Measurements from ENCODE around the gene GSC. TPM values are rescaled to one million over a fixed set of nuclear protein-coding genes. Genes with fewer than 3 reads are reported as not detected.
"Not testable (repeated sequence)": the region's sequence is repeated elsewhere in the genome, so short reads cannot be mapped to it uniquely, and the experiment has no call there.

The GSC gene
- not detected for total RNA-seq

DNA sequence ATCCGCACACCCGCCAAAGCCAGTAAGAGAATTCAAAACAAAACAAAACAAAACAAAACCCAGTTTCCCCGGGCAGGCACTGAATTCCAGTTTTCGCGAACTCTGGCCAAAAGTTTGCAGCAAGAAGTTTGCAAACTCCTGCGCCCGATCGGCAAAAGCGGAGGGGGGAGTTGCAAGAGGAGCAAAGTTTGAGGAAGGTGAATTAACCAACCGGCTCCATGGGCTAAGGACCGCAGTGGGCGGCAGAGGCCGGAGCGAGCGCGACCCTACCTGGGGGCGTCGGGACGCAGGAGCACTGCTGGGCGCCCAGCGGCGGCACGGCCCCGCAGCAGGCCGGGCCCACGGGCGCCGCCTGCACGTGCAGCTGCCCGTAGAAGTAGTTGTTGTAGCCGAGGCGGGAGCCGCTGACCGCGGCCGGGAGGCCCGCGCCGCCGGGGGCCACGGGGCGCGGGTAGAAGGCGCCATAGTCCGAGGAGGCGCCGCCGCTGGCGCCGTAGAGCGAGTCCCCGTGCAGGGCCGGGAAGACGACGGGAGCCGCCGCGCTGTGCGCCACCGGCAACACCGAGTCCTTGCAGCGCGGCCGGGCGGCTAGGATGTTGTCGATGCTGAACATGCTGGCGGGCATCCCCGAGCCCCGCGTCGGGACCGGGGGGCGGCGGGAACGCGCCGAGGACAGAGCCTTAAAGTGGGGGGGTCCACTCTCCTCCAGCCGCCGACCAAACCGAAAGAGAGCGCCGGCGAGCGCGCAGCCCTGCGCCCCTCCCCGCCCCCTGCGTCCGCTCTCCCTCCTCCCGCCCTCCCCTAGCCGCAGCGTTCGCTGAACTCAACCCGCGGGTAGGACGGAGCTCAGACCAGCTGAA, at the start of gene GSC:
GSC (minus strand) TSS at position 723 of the 860 bp plus-strand sequence; CDS start at position 625, 98 bp downstream.
- intact Hi-C loops (cut with DNase I): no loop called here
- TF ChIP-seq, protein P1, sequence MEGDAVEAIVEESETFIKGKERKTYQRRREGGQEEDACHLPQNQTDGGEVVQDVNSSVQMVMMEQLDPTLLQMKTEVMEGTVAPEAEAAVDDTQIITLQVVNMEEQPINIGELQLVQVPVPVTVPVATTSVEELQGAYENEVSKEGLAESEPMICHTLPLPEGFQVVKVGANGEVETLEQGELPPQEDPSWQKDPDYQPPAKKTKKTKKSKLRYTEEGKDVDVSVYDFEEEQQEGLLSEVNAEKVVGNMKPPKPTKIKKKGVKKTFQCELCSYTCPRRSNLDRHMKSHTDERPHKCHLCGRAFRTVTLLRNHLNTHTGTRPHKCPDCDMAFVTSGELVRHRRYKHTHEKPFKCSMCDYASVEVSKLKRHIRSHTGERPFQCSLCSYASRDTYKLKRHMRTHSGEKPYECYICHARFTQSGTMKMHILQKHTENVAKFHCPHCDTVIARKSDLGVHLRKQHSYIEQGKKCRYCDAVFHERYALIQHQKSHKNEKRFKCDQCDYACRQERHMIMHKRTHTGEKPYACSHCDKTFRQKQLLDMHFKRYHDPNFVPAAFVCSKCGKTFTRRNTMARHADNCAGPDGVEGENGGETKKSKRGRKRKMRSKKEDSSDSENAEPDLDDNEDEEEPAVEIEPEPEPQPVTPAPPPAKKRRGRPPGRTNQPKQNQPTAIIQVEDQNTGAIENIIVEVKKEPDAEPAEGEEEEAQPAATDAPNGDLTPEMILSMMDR (IDR thresholded peaks at IDR 0.05): no peak
- H3K9me3 ChIP-seq: no peaks in the 10 kb centered on the region
- H3K4me1 ChIP-seq: peaks cover 0 to 4% of the 10 kb centered on the region in 2 donors
- H3K4me3 ChIP-seq: peak within 1 kb of the TSS; percentile 54 to 83
- peaks cover 31% of the 10 kb centered on the region for H3K27me3 ChIP-seq
- H3K36me3 ChIP-seq: no peaks in the 10 kb centered on the region
- DNase-seq (ENCODE audit: low spot score in 2 of 2): no peak
- H3K27ac ChIP-seq: no peak within 1 kb of the TSS

DNA sequence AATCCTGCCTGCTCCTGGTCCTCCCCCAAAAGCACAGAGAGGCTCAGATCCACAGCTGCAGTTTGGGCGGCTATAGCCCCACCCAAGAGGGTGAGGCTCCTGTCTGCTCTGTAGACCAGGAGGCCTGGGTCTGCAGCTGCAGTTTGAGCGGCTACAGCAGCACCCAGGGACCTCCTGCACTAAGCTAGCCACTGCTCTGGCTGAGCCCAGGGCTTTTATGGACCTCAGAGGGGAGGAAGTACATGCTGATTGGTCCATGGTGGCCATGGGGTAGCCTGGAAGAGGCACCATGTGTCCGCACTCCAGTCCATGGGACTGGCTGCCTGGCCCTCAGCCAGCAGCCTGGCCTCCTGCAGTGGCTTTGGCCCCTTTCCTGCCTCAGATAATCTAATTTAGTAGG, 49.6 kb upstream of the GSC start:
- Histone ChIP-seq H3K4me3 (no peak overlapping the region), H3K9me3 (no peaks in the 10 kb centered on the region), H3K27me3 (no peaks in the 10 kb centered on the region), H3K27ac (no peak overlapping the region), H3K4me1 (no peaks in the 10 kb centered on the region), H3K36me3 (no peaks in the 10 kb centered on the region)
- no peak for DNase-seq (ENCODE audit: low spot score in 2 of 2)
- TF ChIP-seq, protein P1 (IDR thresholded peaks at IDR 0.05): no peak
- intact Hi-C loops (cut with DNase I): no loop called here

DNA sequence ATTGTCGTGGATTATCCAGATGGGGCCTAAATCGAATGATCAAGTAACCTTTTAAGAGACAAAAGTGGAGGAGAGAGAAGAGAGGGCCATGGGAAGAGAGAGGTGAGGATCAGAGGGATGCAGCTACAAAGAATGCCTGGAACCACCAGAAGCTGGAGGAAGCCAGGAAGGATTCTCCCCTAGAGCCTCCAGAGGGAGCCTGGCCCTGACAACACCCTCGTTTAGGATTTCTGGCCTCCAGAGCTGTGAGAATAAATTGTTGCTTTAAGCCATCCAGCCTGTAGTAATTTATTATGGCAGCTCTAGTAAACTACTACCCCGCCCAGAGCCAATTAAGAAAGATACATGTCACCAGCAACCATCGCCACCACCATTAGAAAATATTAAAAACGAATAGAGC, 46.2 kb upstream of the GSC start:
- intact Hi-C loops (cut with DNase I): no loop called here
- DNase-seq (ENCODE audit: low spot score in 2 of 2): no peak
- TF ChIP-seq, protein P1 (IDR thresholded peaks at IDR 0.05): no peak
- Histone ChIP-seq H3K27ac (no peak overlapping the region), H3K4me3 (no peak overlapping the region), H3K27me3 (no peaks in the 10 kb centered on the region), H3K9me3 (no peaks in the 10 kb centered on the region), H3K4me1 (no peaks in the 10 kb centered on the region), H3K36me3 (no peaks in the 10 kb centered on the region)

DNA sequence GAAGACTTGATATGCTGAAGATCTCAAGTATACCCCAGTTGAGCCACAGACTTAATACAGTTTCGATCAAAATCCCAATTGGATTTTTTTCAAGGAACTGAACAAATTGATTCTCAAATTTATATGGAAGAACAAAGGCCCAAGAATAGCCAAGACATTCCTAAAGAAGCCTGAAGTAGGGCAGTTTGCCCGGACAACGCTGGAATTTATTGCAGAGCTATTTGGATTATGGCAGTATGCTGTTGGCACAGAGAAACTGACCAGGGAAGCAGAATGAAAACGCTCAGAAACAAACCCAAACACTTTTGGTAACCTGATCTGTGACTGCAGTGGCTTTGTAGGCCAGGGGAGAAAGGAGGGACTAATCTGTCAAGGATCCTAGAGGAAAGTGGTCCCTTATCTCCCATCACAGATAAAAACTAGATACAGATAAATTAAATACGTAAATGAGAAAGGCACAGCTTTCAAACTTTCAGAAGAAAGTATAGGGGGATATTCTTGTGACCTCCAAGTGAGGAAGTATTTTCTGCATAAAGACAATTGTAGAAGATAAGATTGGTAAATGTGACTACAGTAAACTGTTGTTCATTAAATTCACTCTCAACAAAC, 35.9 kb upstream of the GSC start:
- Histone ChIP-seq H3K4me1 (peaks cover 0 to 3% of the 10 kb centered on the region in 2 donors), H3K9me3 (no peaks in the 10 kb centered on the region), H3K36me3 (no peaks in the 10 kb centered on the region), H3K27ac (no peak overlapping the region), H3K27me3 (no peaks in the 10 kb centered on the region), H3K4me3 (no peak overlapping the region)
- DNase-seq (ENCODE audit: low spot score in 2 of 2): no peak
- TF ChIP-seq, protein P1 (IDR thresholded peaks at IDR 0.05): no peak
- intact Hi-C loops (cut with DNase I): no loop called here

DNA sequence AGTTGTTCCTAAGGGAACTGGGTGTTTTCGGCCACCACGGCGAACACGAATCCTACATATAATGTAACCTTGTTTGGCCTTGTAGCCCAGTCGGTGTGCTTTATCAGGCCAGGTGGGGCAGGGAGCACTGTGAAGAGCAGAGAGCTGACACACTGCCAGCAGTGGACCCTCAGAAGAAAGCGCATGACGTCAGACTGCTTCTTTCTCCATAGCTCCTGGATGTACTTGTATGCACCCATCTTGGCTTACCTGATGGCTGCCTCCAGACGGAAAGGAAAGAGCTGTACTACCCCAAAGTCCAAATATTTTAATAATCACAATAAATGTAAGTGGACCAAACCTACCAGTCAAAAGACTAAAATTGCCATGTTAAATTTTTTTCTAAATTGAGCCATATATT, 31.3 kb upstream of the GSC start:
- Histone ChIP-seq H3K4me1 (peaks cover 0 to 3% of the 10 kb centered on the region in 2 donors), H3K27ac (no peak overlapping the region), H3K27me3 (no peaks in the 10 kb centered on the region), H3K36me3 (no peaks in the 10 kb centered on the region), H3K4me3 (no peak overlapping the region), H3K9me3 (no peaks in the 10 kb centered on the region)
- TF ChIP-seq, protein P1 (IDR thresholded peaks at IDR 0.05): no peak
- intact Hi-C loops (cut with DNase I): no loop called here
- DNase-seq (ENCODE audit: low spot score in 2 of 2): no peak

DNA sequence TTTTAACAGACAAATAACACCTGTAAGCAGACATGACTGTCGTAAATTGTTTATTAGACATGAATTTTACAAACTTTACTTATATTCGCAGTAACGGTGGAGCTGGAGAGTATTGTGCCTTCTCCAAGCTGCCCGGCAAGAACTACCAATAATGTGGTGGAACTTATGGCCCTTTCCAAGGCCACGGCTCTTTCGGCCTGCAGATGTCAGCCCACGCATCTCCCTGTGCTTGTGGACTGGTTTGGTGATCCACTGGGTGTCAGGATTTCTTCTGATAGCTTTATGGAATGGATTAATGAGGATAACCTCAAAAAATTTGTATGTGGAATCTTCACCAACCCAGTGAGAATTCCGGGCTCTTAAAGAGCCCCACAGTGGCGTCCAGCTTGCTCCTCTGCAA, 30.9 kb upstream of the GSC start:
- H3K4me1 ChIP-seq; DNase-seq (ENCODE audit: low spot score in 2 of 2); H3K9me3 ChIP-seq; H3K4me3 ChIP-seq; H3K27me3 ChIP-seq; H3K27ac ChIP-seq; H3K36me3 ChIP-seq; intact Hi-C loops (cut with DNase I): not testable (repeated sequence)

All from ascending aorta (tissue), 2 donors.